Measurements from ENCODE around the gene DDAH2.

Gene DDAH2

GRCh38 chr6:31763619-31763940 lies 34.5 kb upstream of the DDAH2 start:
- Histone ChIP-seq H3K27ac (no peak overlapping the region), H3K4me3 (no peak overlapping the region), H3K9me3 (no peaks in the 10 kb centered on the region), H3K4me1 (peaks cover 0 to 7% (median 3%) of the 10 kb centered on the region in 4 donors), H3K36me3 (peaks cover 0 to 19% (median 0%) of the 10 kb centered on the region in 3 donors), H3K27me3 (peaks cover 0 to 12% of the 10 kb centered on the region in 2 donors)
- DNase-seq, result no peak
- no peak for TF ChIP-seq CTCF (IDR thresholded peaks at IDR 0.05)
- intact Hi-C loops (cut with DNase I; ENCODE audit: low total_unique reads), result no loop called here

- H3K9me3 ChIP-seq, result no peaks in the 10 kb centered on the region
- TF ChIP-seq CTCF (IDR thresholded peaks at IDR 0.05), result no peak
- DNase-seq, result no peak
- H3K27ac ChIP-seq, result no peak overlapping the region
- intact Hi-C loops (cut with DNase I; ENCODE audit: low total_unique reads), result no loop called here
- H3K4me3 ChIP-seq, result no peak overlapping the region
- H3K36me3 ChIP-seq, result peaks cover 0 to 19% (median 0%) of the 10 kb centered on the region in 3 donors
- H3K27me3 ChIP-seq, result peaks cover 0 to 12% of the 10 kb centered on the region in 2 donors
- H3K4me1 ChIP-seq, result peaks cover 0 to 7% (median 3%) of the 10 kb centered on the region in 4 donors
Observed at GRCh38 chr6:31762878-31763618, 33.9 kb upstream of the DDAH2 start.

GRCh38 chr6:31762356-31762755 lies 33.3 kb upstream of the DDAH2 start, which contains the start of gene SAPCD1:
TSS of gene SAPCD1 (plus strand) at chr6:31762656. CDS start at chr6:31763055, 399 bp downstream.
- H3K9me3 ChIP-seq, result no peaks in the 10 kb centered on the region
- peaks cover 0 to 7% (median 3%) of the 10 kb centered on the region in 4 donors for H3K4me1 ChIP-seq
- no peak for TF ChIP-seq CTCF (IDR thresholded peaks at IDR 0.05)
- H3K36me3 ChIP-seq, result peaks cover 0 to 19% (median 0%) of the 10 kb centered on the region in 3 donors
- DNase-seq, result no peak
- H3K4me3 ChIP-seq, result no peak within 1 kb of the TSS
- intact Hi-C loops (cut with DNase I; ENCODE audit: low total_unique reads), result no loop called here
- peaks cover 0 to 12% of the 10 kb centered on the region in 2 donors for H3K27me3 ChIP-seq
- no peak within 1 kb of the TSS for H3K27ac ChIP-seq

GRCh38 chr6:31761343-31761742 lies 32.2 kb upstream of the DDAH2 start:
- Histone ChIP-seq H3K4me3 (no peak overlapping the region), H3K9me3 (no peaks in the 10 kb centered on the region), H3K27ac (no peak overlapping the region), H3K27me3 (peaks cover 0 to 10% of the 10 kb centered on the region in 2 donors), H3K36me3 (peaks cover 0 to 19% (median 0%) of the 10 kb centered on the region in 3 donors), H3K4me1 (peaks cover 0 to 4% (median 2%) of the 10 kb centered on the region in 4 donors)
- no peak for TF ChIP-seq CTCF (IDR thresholded peaks at IDR 0.05)
- DNase-seq, result no peak
- intact Hi-C loops (cut with DNase I; ENCODE audit: low total_unique reads), result no loop called here

GRCh38 chr6:31760790-31761189 lies 31.7 kb upstream of the DDAH2 start:
- H3K27me3 ChIP-seq, result peaks cover 0 to 4% of the 10 kb centered on the region in 2 donors
- no peaks in the 10 kb centered on the region for H3K9me3 ChIP-seq
- H3K27ac ChIP-seq, result no peak overlapping the region
- TF ChIP-seq CTCF (IDR thresholded peaks at IDR 0.05), result no peak
- intact Hi-C loops (cut with DNase I; ENCODE audit: low total_unique reads), result no loop called here
- DNase-seq, result no peak
- H3K4me3 ChIP-seq, result no peak overlapping the region
- no peaks in the 10 kb centered on the region for H3K4me1 ChIP-seq
- peaks cover 0 to 19% (median 0%) of the 10 kb centered on the region in 3 donors for H3K36me3 ChIP-seq
